Prostate gland (tissue), 2 donors: ENCODE measurements around the gene SYNM.

ENCODE experiments used
- POLR2A ChIP-seq: fragments of 450-650 bp; IDR thresholded peaks from one replicate; pipeline ENCODE4 v1.6.1; 2016; ENCODE audit warnings: antibody characterized with exemption, mild to moderate bottlenecking
- POLR2AphosphoS5 ChIP-seq: sonication (generic); formaldehyde crosslinking; IDR thresholded peaks from one replicate; pipeline ENCODE4 v1.6.1; 2017; ENCODE audit warnings: antibody characterized with exemption
- TF ChIP-seq, protein P1 (sequence below), 4 experiments: fragments of 200-600 bp in 2 of 4; fragments of 450-650 bp in 2 of 4; sonication (generic) in 2 of 4; IDR thresholded peaks; 1 replicate in 3 of 4; 2 replicates in 1 of 4; pipeline ENCODE4 v1.5.1; 2016 to 2019; ENCODE audit warnings: antibody characterized with exemption in 4 of 4, mild to moderate bottlenecking in 2 of 4, moderate library complexity in 2 of 4

DNA sequence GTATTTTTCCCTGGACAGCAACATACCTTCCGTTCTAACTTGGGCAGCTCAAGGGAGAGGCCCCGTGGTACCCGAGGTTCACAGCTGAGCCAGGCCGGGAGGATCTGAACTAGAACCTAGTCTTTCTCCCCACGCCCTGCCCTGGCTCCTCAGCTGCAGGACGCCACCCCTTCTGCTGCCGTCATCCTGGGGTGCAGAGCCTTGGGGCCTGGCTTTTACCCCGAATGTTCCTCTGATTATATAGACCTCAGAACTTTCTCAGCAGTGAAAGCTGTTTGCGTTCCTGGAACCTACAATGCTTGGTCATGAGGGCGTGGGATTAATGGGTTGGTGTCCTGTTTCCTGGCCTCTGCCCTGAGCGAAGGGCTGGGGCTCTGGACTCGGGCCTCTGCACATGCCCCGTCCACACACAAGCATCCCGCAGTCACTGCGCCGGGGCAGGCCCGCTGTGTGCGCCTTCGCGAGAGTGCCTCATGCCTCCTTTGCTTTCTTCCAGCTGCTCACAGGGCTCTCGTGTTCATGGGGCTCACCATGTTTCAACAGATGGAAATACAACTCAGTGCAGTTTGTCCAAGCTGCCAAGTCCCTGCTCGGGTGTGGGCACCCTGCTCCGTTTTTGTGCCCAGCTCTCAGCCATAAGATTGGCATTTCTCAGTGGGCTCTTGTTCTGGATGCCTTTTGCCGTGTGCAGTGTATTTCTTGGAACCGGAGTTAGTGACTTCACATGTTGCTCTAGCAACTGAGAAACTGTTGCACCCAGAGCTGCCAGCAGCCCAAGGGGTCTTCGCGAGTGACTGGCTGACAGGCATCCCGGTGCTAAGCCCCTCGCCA is 20.4 kb downstream of the SYNM start:
- TF ChIP-seq, protein P1, sequence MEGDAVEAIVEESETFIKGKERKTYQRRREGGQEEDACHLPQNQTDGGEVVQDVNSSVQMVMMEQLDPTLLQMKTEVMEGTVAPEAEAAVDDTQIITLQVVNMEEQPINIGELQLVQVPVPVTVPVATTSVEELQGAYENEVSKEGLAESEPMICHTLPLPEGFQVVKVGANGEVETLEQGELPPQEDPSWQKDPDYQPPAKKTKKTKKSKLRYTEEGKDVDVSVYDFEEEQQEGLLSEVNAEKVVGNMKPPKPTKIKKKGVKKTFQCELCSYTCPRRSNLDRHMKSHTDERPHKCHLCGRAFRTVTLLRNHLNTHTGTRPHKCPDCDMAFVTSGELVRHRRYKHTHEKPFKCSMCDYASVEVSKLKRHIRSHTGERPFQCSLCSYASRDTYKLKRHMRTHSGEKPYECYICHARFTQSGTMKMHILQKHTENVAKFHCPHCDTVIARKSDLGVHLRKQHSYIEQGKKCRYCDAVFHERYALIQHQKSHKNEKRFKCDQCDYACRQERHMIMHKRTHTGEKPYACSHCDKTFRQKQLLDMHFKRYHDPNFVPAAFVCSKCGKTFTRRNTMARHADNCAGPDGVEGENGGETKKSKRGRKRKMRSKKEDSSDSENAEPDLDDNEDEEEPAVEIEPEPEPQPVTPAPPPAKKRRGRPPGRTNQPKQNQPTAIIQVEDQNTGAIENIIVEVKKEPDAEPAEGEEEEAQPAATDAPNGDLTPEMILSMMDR (IDR thresholded peaks at IDR 0.05), result no peak
- TF ChIP-seq POLR2A, result no peak
- TF ChIP-seq POLR2AphosphoS5, result no peak
